Adipose tissue (tissue), 3 donors: ENCODE measurements around the gene CALM3. TPM values are rescaled to one million over a fixed set of nuclear protein-coding genes. Genes with fewer than 3 reads are reported as not detected.

Experiments
- H3K27ac ChIP-seq: one replicate; pipeline ENCODE4 v1.5.1; 2013; ENCODE audit warnings: low read depth, low read length
- WGBS, 3 donors: extraction: QIAGEN DNeasy Blood & Tissue Kit; methylation state at CpG; one replicate each; pipeline ENCODE4 v1.1.7; 2013; 5-methylcytosine and 5-hydroxymethylcytosine counted together
- polyA plus RNA-seq, 3 donors: library from polyadenylated mRNA; stranded (reverse); fragments of 200-250 nt; gene quantifications; one replicate each; pipeline ENCODE4 v1.2.3, GENCODE V29; 2013
- donor health status: healthy with polysubstance abuse.
- donor health status: Bipolar disorder and iron deficiency.
- donor health status: healthy.

Gene CALM3
- polyA plus RNA-seq, 3 donors, result 83.9 to 276 (median 115) TPM

GRCh38 chr19:46591870-46592269 lies 9.3 kb upstream of the CALM3 start:
- WGBS, 3 donors, result 68 to 86% (median 79%) methylated on average over 3 of the region's 3 CpGs
- no peak overlapping the region for H3K27ac ChIP-seq

DNA sequence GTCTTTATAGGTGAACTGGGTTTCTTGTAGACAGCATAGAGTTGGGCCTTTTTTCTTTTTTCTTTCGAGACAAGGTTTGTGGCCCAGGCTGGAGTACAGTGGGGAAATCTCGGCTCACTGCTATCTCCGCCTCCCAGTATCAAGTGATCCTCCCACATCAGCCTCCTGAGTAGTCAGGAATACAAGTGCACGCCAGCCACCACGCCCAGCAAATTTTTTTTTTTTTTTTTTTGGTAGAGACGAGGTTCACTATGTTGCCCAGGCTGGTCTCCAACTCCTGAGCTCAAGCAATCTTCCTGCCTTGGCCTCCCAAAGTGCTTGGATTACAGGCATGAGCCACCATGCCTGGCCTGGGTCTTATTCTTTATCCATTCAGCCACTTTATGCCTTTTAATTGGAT lies 5.1 kb upstream of the CALM3 start:
- WGBS, 3 donors, result 71 to 85% (median 77%) methylated on average over 6 of the region's 6 CpGs
- no peak overlapping the region for H3K27ac ChIP-seq

GRCh38 chr19:46598372-46598917 lies 2.7 kb upstream of the CALM3 start:
- 95 to 97% (median 96%) methylated on average over 4 of the region's 4 CpGs for WGBS, 3 donors
- H3K27ac ChIP-seq, result no peak overlapping the region

- 62 to 73% (median 69%) methylated on average over 9 of the region's 9 CpGs for WGBS, 3 donors
- no peak overlapping the region for H3K27ac ChIP-seq
Observed at GRCh38 chr19:46599716-46600373, 1.3 kb upstream of the CALM3 start.

- H3K27ac ChIP-seq, result peak overlapping the region; percentile 93
- WGBS, 3 donors, result 1% methylated on average over 76 to 93 of the region's 93 CpGs
Observed at GRCh38 chr19:46600384-46601317, 479 bp upstream of the CALM3 start.

- 8 to 21% (median 17%) methylated on average over 23 of the region's 23 CpGs for WGBS, 3 donors
- H3K27ac ChIP-seq, result no peak overlapping the region
Observed at GRCh38 chr19:46602392-46603194, 1.5 kb downstream of the CALM3 start.

GRCh38 chr19:46603195-46603637 lies 2.1 kb downstream of the CALM3 start:
- 9 to 51% (median 48%) methylated on average over 2 of the region's 2 CpGs for WGBS, 3 donors

GRCh38 chr19:46603752-46604231 lies 2.7 kb downstream of the CALM3 start:
- 39 to 80% (median 79%) methylated on average over 9 of the region's 9 CpGs for WGBS, 3 donors
- no peak overlapping the region for H3K27ac ChIP-seq

More at GRCh38 chr19:46603195-46603637, 2.1 kb downstream of the CALM3 start:
- H3K27ac ChIP-seq, result no peak overlapping the region

GRCh38 chr19:46604781-46605355 lies 3.7 kb downstream of the CALM3 start:
- 68 to 83% (median 71%) methylated on average over 13 of the region's 13 CpGs for WGBS, 3 donors
- H3K27ac ChIP-seq, result no peak overlapping the region

DNA sequence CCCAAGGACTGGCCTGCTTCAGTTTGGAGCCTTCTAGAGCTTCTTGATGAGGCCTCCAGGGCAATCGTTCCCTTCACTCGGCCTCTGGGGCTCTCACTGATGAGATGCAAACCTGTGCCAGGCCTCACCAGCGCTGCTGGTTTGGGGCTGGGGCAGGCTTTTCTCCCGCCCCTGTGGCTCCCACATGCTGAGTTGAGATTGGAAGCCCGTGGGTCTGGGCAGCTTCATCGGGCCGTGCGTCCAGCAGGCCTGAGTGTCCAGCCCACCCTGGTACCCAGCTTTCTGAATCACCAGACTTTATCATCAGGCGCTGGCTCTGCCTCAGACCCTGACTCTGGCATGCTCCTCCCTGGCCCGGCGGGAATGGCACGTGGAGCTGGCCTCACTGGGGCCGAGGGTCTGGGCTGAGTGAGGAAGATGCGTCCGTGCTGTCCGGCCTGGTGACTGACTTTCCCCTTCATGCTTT lies 4.3 kb downstream of the CALM3 start:
- H3K27ac ChIP-seq, result no peak overlapping the region
- WGBS, 3 donors, result 74 to 81% (median 81%) methylated on average over 16 of the region's 16 CpGs

- WGBS, 3 donors, result 82 to 92% (median 90%) methylated on average over 11 of the region's 11 CpGs
- H3K27ac ChIP-seq, result no peak overlapping the region
Observed at GRCh38 chr19:46606019-46606418, 4.9 kb downstream of the CALM3 start.

- WGBS, 3 donors, result 68 to 86% (median 74%) methylated on average over 12 of the region's 12 CpGs
Observed at GRCh38 chr19:46606681-46607447, 5.7 kb downstream of the CALM3 start.

GRCh38 chr19:46607448-46607841 lies 6.3 kb downstream of the CALM3 start:
- 77 to 82% (median 77%) methylated on average over 12 of the region's 12 CpGs for WGBS, 3 donors
- H3K27ac ChIP-seq, result no peak overlapping the region

More at GRCh38 chr19:46606681-46607447, 5.7 kb downstream of the CALM3 start:
- H3K27ac ChIP-seq, result no peak overlapping the region

GRCh38 chr19:46608178-46608577 lies 7.0 kb downstream of the CALM3 start:
- no peak overlapping the region for H3K27ac ChIP-seq
- 93 to 95% (median 94%) methylated on average over 9 of the region's 9 CpGs for whole genome bisulfite sequencing, 3 donors

DNA sequence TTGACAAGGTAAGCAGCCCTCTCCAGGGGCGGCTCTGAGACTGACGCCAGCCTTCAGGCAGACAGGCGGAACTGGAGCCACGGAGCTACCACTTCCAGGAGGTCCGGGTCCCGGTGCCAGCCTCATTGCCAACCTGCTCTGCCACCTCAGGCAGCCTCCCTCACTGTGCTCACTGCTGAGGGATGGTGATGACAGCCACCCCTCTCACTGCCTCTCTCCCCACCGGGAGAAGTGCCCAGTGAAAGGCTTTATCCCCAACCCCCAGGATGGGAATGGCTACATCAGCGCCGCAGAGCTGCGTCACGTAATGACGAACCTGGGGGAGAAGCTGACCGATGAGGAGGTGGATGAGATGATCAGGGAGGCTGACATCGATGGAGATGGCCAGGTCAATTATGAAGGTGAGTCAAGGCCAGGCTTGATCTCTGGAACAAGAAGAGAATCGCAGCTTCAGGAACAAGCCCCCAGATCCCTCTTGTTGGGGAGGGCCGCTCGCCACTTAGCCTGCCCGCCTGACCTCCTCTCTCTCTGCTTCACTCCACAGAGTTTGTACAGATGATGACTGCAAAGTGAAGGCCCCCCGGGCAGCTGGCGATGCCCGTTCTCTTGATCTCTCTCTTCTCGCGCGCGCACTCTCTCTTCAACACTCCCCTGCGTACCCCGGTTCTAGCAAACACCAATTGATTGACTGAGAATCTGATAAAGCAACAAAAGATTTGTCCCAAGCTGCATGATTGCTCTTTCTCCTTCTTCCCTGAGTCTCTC lies 7.6 kb downstream of the CALM3 start:
- H3K27ac ChIP-seq, result no peak overlapping the region
- WGBS, 3 donors, result 91 to 95% (median 95%) methylated on average over 27 of the region's 27 CpGs
